HCT116 (cell line): ENCODE data around the gene SPDL1. TPM values are rescaled to one million over a fixed set of nuclear protein-coding genes. Genes with fewer than 3 reads are reported as not detected.

Experiments used
- ATAC-seq: fragments of 200-7000 bp; cut with Tn5 transposase; 2 replicates; pipeline ENCODE4 v1.9.1; 2020; ENCODE audit warnings: mild to moderate bottlenecking, moderate library complexity
- BruUV-seq: library from RNA; stranded (reverse); fragments of 400-500 nt; replicated peaks from 2 replicates; lab custom pipeline; 2021; lab: Mats Ljungman, UMichigan
- CTCF ChIA-PET: fragments of 300-600 bp; sonication (Branson Sonifier 250); formaldehyde crosslinking; loops from one replicate; lab custom pipeline; 2021; ENCODE audit warnings: antibody characterized with exemption; lab: Charles Lee
- POLR2A ChIA-PET: fragments of 300-600, 350-600 bp; sonication (Branson Sonifier 250); formaldehyde crosslinking; loops from one replicate; lab custom pipeline; 2021; ENCODE audit warnings: antibody characterized with exemption; lab: Charles Lee
- RAD21 ChIA-PET, 2 experiments: fragments of 300-600 bp; sonication (Branson Sonifier 250); formaldehyde crosslinking; loops; one replicate each; lab custom pipeline; 2023; ENCODE audit warnings: low total read pairs in 2 of 2; ENCODE audit not compliant: uncharacterized antibody in 2 of 2, unreplicated experiment in 2 of 2, low non-redundant PET in 1 of 2; lab: Charles Lee
- DNase-seq: peaks from one replicate; pipeline ENCODE4 v3.0.0-alpha.2; 2010; ENCODE audit warnings: low read depth, low spot score
- H2AFZ ChIP-seq: fragments of 200-600 bp; shearing (Covaris generic), sonication (generic); 2 replicates; pipeline ENCODE4 v1.6.1; 2017; ENCODE audit warnings: low read depth, mixed run types, mixed read lengths, antibody characterized with exemption, low read length; ENCODE audit not compliant: poor library complexity, severe bottlenecking
- H3K27ac ChIP-seq: 2 replicates; pipeline ENCODE4 v1.5.1; 2012; ENCODE audit warnings: low read depth, low read length
- H3K27me3 ChIP-seq: fragments of 200-600 bp; sonication (generic); 2 replicates; pipeline ENCODE4 v1.6.1; 2016; ENCODE audit warnings: mixed run types, low read length, mixed read lengths; ENCODE audit not compliant: insufficient read depth
- H3K36me3 ChIP-seq, 2 experiments: fragments of 200-500 bp in 1 of 2; fragments of 200-600 bp in 1 of 2; sonication (Bioruptor generic) in 1 of 2; sonication (generic) in 1 of 2; 2 replicates each; pipeline versions ENCODE4 v1.5.1 to v1.6.1; 2014 to 2016; ENCODE audit warnings: low read length in 2 of 2, inconsistent platforms in 1 of 2, mixed read lengths in 1 of 2, mixed run types in 1 of 2; ENCODE audit not compliant: insufficient read depth in 2 of 2, control insufficient read depth in 1 of 2
- H3K4me1 ChIP-seq, 2 experiments: fragments of 200-600 bp in 1 of 2; sonication (generic) in 1 of 2; 2 replicates each; pipeline versions ENCODE4 v1.5.1 to v1.6.1; 2012 to 2017; ENCODE audit warnings: low read length in 2 of 2, inconsistent platforms in 1 of 2, mild to moderate bottlenecking in 1 of 2, mixed read lengths in 1 of 2, mixed run types in 1 of 2, moderate library complexity in 1 of 2; ENCODE audit not compliant: insufficient read depth in 2 of 2, control insufficient read depth in 1 of 2
- H3K4me2 ChIP-seq: fragments of 200-600 bp; sonication (generic); 2 replicates; pipeline ENCODE4 v1.6.1; 2017; ENCODE audit warnings: mixed run types, low read length, mixed read lengths
- H3K4me3 ChIP-seq, 2 experiments: fragments of 200-600 bp in 1 of 2; sonication (generic) in 1 of 2; replicated peaks in 1 of 2; 2 replicates each; pipeline ENCODE4 v1.5.1; 2011 to 2016; ENCODE audit warnings: low read length in 2 of 2, control low read depth in 1 of 2, low read depth in 1 of 2, mild to moderate bottlenecking in 1 of 2, mixed read lengths in 1 of 2, mixed run types in 1 of 2
- H3K79me2 ChIP-seq: fragments of 200-600 bp; sonication (generic); 2 replicates; pipeline ENCODE4 v1.6.1; 2017; ENCODE audit warnings: mild to moderate bottlenecking, mixed run types, low read length, moderate library complexity, mixed read lengths; ENCODE audit not compliant: insufficient read depth
- H3K9ac ChIP-seq: fragments of 200-600 bp; sonication (generic); 2 replicates; pipeline ENCODE4 v1.6.1; 2016; ENCODE audit warnings: low read length, mixed read lengths
- H3K9me2 ChIP-seq: fragments of 200-600 bp; sonication (generic), shearing (Covaris generic); 2 replicates; pipeline ENCODE4 v1.6.1; 2017; ENCODE audit warnings: mixed run types, mild to moderate bottlenecking, moderate library complexity; ENCODE audit not compliant: insufficient read depth
- H3K9me3 ChIP-seq, 2 experiments: fragments of 200-500 bp in 1 of 2; fragments of 200-600 bp in 1 of 2; sonication (Bioruptor generic) in 1 of 2; sonication (generic) in 1 of 2; 2 replicates each; pipeline ENCODE4 v1.6.1; 2014 to 2017; ENCODE audit warnings: low read length in 2 of 2, mixed read lengths in 2 of 2, inconsistent platforms in 1 of 2, low read depth in 1 of 2, mild to moderate bottlenecking in 1 of 2, mixed run types in 1 of 2, moderate library complexity in 1 of 2; ENCODE audit not compliant: control insufficient read depth in 1 of 2, insufficient read depth in 1 of 2
- H4K20me1 ChIP-seq: fragments of 200-600 bp; sonication (generic), shearing (Covaris generic); 2 replicates; pipeline ENCODE4 v1.6.1; 2017; ENCODE audit warnings: mixed run types, mild to moderate bottlenecking, moderate library complexity; ENCODE audit not compliant: insufficient read depth
- CBX3 ChIP-seq: IDR thresholded peaks from 2 replicates; pipeline ENCODE4 v1.6.1; 2012; ENCODE audit warnings: low read depth
- JUND ChIP-seq: IDR thresholded peaks from 2 replicates; pipeline ENCODE4 v1.6.1; 2012
- POLR2A ChIP-seq: IDR thresholded peaks from 2 replicates; pipeline ENCODE4 v1.7.0; 2011; ENCODE audit warnings: borderline replicate concordance; ENCODE audit not compliant: insufficient read depth, insufficient read length; ENCODE audit errors: extremely low read depth
- POLR2AphosphoS5 ChIP-seq: IDR thresholded peaks from 2 replicates; pipeline ENCODE4 v1.6.1; 2011; ENCODE audit warnings: mild to moderate bottlenecking, low read depth, low read length, moderate library complexity
- RAD21 ChIP-seq: IDR thresholded peaks from 2 replicates; pipeline ENCODE4 v1.6.1; 2012; ENCODE audit warnings: low read depth, mild to moderate bottlenecking
- SIN3A ChIP-seq: IDR thresholded peaks from 2 replicates; pipeline ENCODE4 v1.6.1; 2012; ENCODE audit warnings: low read depth
- ZNF274 ChIP-seq: fragments of 200-500 bp; sonication (Bioruptor generic); IDR thresholded peaks from 2 replicates; pipeline ENCODE4 v1.6.1; 2014; ENCODE audit warnings: mild to moderate bottlenecking, low read depth, low read length, inconsistent platforms
- intact Hi-C: fragments of 100-400 bp; cut with micrococcal nuclease; formaldehyde crosslinking; loops from 2 replicates; pipeline ENCODE4 v1.10.0; 2022
- total RNA-seq: library from RNA; stranded (reverse); gene quantifications from one replicate; pipeline ENCODE4 v1.2.1, GENCODE V29; 2021; ENCODE audit not compliant: unreplicated experiment
- TF ChIP-seq, protein P1 (sequence below), 3 experiments: fragments of 200-600 bp in 1 of 3; sonication (generic) in 1 of 3; IDR thresholded peaks in 2 of 3; conservative IDR thresholded peaks in 1 of 3; 2 replicates each; pipeline ENCODE4 v1.5.1; 2012 to 2017; ENCODE audit warnings: low read depth in 2 of 3, low read length in 2 of 3, antibody characterized with exemption in 1 of 3, borderline replicate concordance in 1 of 3, control low read depth in 1 of 3, mild to moderate bottlenecking in 1 of 3, mixed read lengths in 1 of 3, mixed run types in 1 of 3, moderate library complexity in 1 of 3; ENCODE audit not compliant: insufficient read depth in 1 of 3
- TF ChIP-seq, protein P2 (sequence below): IDR thresholded peaks from 2 replicates; pipeline ENCODE4 v1.6.1; 2012

Gene SPDL1
- total RNA-seq, 1 experiment from 2014 or later, result 28.5 TPM

DNA sequence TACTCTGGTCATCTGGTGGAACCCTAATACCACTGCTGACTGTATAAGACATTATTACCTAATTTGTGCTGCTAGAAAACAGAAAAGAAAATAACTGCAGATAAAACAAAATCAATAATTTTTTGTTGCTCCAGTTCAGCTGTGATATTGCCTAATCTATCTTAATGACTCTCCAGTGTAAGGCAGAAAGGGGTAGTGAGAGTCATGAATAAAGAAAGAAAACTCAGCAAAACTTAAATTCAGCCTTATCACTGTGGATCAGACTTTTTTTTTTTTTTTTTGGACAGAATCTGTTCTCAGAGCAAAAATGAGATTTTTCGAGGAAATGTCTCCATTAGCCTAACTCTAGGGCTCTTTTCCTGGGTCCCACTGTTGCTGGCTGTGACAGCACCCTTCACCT is 52.4 kb downstream of the SPDL1 start (continued):
- TF ChIP-seq JUND (no peak), SIN3A (no peak)
- TF ChIP-seq, protein P1, sequence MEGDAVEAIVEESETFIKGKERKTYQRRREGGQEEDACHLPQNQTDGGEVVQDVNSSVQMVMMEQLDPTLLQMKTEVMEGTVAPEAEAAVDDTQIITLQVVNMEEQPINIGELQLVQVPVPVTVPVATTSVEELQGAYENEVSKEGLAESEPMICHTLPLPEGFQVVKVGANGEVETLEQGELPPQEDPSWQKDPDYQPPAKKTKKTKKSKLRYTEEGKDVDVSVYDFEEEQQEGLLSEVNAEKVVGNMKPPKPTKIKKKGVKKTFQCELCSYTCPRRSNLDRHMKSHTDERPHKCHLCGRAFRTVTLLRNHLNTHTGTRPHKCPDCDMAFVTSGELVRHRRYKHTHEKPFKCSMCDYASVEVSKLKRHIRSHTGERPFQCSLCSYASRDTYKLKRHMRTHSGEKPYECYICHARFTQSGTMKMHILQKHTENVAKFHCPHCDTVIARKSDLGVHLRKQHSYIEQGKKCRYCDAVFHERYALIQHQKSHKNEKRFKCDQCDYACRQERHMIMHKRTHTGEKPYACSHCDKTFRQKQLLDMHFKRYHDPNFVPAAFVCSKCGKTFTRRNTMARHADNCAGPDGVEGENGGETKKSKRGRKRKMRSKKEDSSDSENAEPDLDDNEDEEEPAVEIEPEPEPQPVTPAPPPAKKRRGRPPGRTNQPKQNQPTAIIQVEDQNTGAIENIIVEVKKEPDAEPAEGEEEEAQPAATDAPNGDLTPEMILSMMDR (IDR thresholded peaks at IDR 0.05 in 2 of 3, conservative IDR thresholded peaks at IDR 0.05 in 1 of 3; ENCODE audit: borderline replicate concordance in 1 of 3, insufficient read depth in 1 of 3, low read depth in 2 of 3, low read length in 2 of 3), result no peak

DNA sequence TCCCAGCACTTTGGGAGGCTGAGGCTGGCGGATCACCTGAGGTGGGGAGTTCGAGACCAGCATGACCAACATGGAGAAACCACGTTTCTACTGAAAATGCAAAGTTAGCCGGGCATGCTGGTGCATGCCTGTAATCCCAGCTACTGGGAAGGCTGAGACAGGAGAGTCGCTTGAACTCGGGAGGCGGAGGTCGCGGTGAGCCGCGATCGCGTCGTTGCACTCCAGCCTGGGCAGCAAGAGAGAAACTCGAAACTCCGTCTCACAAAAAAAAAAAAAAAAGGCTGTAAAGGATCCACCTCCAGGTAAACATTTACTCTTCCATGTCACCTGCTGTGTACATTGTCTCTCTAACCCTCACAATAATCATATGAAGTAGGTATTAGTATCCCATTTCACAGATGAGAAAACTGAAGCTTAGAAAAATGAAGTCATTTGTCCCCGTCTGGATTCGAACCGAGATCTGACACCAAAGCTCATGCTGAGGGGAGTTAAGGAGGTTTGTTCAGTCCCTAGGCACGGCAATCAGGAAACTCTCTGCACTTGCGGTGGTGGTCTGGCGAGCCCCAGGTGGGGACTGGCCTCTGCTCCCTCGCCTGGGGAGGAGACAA is 53.0 kb downstream of the SPDL1 start:
- no peaks in the 10 kb centered on the region for H4K20me1 ChIP-seq
- ChIA-PET RAD21 (no interaction called here), POLR2A (no interaction called here), CTCF (no interaction called here)
- H3K4me2 ChIP-seq, result no peak overlapping the region
- H3K9me2 ChIP-seq, result no peaks in the 10 kb centered on the region
- no peak overlapping the region for H2AFZ ChIP-seq
- no peaks in the 10 kb centered on the region for H3K4me1 ChIP-seq
- intact Hi-C loops, result no loop called here
- ATAC-seq, result no peak
- H3K9me3 ChIP-seq, result no peaks in the 10 kb centered on the region
- BruUV-seq, result no TSS peak
- no peaks in the 10 kb centered on the region for H3K79me2 ChIP-seq
- H3K27ac ChIP-seq, result no peak overlapping the region
- no peaks in the 10 kb centered on the region; the same call in 1 of the 2 replicates for H3K27me3 ChIP-seq
- DNase-seq, result no peak
- no peak overlapping the region for H3K9ac ChIP-seq
- H3K36me3 ChIP-seq, result no peaks in the 10 kb centered on the region
- H3K4me3 ChIP-seq, result no peak overlapping the region
- TF ChIP-seq JUND (no peak), POLR2AphosphoS5 (no peak), CBX3 (no peak), POLR2A (no peak), ZNF274 (no peak), RAD21 (no peak)
- TF ChIP-seq, protein P2, sequence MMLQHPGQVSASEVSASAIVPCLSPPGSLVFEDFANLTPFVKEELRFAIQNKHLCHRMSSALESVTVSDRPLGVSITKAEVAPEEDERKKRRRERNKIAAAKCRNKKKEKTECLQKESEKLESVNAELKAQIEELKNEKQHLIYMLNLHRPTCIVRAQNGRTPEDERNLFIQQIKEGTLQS, result no peak
- TF ChIP-seq, protein P1 (IDR thresholded peaks at IDR 0.05 in 2 of 3, conservative IDR thresholded peaks at IDR 0.05 in 1 of 3; ENCODE audit: borderline replicate concordance in 1 of 3, insufficient read depth in 1 of 3, low read depth in 2 of 3, low read length in 2 of 3), result no peak
